GM18951 (cell line): Measurements from ENCODE around the gene C1orf232.

Experiments
- POLR2A ChIP-seq: IDR thresholded peaks from 4 replicates; pipeline ENCODE4 v1.6.1; 2011; ENCODE audit warnings: mild to moderate bottlenecking; ENCODE audit not compliant: insufficient read length, insufficient read depth; ENCODE audit errors: extremely low read depth
- in situ Hi-C: fragments of 300-500 bp; cut with MboI; formaldehyde crosslinking; loops from one replicate; pipeline ENCODE4 v1.12.0; 2022; ENCODE audit warnings: low sequenced_read_pairs, mixed read lengths, inconsistent platforms; ENCODE audit not compliant: unreplicated experiment

C1orf232 gene

DNA sequence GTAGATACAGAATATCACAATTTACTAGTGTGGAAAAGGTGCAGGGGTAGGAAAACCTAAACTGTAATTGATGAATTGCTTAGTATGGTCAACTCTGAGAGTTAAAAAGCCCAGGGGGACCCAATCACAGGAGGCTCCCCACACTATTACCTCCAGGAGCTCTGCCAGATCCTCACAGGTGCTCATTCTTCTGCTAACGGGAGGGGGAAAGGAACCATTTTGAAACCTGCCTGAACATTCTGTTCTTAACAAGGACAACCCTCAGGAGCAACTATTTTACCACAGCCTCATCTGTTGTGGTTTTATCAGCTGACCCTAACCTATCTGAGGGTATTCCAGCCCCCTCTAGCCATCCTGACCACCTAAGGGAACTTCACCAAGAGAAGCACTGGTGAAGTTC, 38.1 kb downstream of the C1orf232 start:
- TF ChIP-seq POLR2A, result no peak
- in situ Hi-C loops, result no loop called here

DNA sequence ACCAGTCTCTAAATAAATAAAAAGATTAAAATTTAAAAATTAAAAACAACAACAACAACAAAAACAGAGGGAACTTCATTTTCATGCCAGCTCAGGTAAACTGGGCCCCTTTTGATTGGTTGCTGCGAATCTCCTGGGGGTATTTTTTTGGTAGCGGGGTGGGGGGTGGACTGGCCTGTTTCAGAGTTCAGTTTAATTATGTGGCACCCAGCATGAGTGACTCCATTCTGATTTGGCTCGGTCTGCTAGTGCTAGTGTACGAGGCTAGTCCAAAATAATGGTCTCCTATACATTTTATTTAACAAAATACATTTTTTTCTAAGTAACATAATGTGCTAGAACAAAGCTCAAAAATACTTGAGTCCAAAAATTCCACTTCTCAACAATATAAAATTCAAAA, 39.0 kb downstream of the C1orf232 start:
- in situ Hi-C loops, result no loop called here
- no peak for TF ChIP-seq POLR2A

DNA sequence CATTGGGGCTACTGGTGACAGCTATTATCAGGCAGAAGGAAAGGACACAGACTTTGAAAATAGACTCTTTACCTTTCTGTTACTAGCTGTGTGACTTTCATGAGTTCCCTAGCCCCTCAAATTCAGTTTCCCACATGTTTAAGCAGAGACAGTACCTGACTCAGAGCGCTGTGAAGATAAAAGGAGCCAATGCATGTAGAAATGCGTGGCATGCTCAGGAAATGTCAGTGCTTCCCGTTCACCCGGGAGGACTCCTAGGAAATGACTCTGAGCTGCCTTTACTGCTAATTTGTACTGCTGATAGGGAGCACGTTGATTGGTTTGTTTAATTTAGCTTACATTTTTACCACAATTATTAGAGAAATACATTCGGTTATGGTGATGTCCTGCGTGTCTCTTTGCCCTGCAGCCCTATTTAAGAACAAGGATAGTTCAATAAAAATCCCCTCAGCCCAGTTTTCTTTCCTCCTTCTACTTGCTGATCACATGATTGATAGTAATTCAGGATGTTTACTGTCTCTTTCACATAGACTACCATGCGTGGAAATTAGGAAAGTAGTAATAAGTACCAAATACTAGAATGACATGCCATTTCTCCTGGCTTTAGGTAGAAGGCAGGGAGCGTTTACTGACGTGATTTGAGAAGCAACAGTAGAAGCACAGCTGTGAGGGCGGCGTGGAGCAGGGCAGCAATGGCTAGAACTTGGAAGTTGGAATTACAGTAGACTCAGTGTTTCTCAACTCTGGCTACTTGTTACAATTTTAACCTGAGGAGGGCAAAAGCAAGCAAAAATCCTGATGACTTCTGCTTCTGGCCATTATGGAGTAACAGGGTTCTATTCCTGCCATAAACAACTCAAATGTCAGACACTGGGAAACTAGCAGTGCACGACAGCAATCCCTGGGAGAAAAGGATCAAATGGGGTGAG, 41.3 kb downstream of the C1orf232 start:
- no peak for TF ChIP-seq POLR2A
- in situ Hi-C loops, result no loop called here

DNA sequence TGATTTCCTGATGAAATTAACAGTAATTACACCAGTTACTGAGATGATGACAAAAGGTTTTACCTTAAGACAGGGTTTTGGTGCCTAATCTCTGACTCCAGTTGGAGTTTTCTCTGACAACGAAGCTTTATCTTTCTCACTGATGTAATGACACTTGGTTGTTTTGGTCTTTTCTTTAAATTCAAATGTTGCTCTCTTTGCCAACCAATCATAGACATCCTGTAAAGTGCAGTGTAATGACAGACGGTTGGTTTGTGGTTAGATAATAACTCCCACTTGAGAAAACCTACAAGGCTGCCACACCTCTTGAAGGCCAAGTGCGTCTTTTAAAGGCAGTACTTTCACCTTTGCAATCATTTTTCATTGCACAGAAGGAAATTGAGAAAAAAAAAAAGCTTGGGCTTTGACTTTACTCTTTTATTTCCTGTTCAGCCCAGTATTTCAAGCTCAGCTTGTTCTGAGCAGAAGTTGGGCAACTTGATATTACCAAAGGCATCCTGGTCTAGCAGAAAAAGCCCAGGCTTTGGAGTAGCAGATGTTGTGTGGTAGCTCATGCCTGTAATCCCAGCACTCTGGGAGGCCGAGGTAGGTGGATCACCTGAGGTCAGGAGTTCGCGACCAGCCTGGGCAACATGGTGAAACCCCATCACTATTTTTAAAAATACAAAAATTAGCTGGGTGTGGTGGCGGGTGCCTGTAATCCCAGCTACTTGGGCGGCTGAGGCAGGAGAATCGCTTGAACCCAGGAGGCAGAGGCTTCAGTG, 42.3 kb downstream of the C1orf232 start:
- TF ChIP-seq POLR2A, result no peak
- in situ Hi-C loops, result no loop called here

DNA sequence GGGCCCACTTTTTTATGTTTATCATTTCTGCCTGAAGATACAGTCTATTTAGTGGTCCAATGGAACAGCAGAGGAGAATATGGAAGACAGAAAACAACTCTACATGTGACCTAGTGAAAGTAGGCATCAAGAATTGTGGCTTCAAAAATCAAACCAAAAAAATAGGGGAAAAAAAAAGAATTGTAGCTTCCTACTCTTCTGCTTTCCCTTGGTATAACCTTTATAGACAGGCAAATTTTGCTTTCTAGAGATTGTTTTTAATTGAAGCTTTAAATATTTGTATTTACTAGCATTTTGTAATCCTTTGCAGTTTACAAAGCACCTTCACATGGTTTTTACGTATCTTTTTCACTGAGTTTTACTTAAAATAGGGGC, 42.8 kb downstream of the C1orf232 start:
- in situ Hi-C loops, result no loop called here
- TF ChIP-seq POLR2A, result no peak

DNA sequence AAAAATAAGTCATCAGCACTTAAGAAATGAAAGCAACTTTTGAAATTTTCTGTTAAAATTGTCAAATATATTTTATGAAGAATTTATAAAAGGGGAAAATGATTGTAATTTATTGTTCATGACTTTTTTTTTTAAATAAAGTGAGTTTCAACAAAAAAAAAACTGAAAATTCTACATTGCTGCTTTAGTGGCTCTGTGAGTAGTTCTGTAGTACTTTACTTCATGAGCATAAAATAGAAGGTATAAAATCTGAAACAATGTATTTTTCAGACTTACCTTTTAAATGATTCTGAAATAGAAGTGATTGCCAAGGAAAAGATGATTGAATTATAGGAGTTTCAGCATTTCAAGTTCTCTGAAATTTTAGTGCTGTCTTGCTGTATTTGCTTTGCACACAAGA, 43.4 kb downstream of the C1orf232 start:
- no peak for TF ChIP-seq POLR2A

DNA sequence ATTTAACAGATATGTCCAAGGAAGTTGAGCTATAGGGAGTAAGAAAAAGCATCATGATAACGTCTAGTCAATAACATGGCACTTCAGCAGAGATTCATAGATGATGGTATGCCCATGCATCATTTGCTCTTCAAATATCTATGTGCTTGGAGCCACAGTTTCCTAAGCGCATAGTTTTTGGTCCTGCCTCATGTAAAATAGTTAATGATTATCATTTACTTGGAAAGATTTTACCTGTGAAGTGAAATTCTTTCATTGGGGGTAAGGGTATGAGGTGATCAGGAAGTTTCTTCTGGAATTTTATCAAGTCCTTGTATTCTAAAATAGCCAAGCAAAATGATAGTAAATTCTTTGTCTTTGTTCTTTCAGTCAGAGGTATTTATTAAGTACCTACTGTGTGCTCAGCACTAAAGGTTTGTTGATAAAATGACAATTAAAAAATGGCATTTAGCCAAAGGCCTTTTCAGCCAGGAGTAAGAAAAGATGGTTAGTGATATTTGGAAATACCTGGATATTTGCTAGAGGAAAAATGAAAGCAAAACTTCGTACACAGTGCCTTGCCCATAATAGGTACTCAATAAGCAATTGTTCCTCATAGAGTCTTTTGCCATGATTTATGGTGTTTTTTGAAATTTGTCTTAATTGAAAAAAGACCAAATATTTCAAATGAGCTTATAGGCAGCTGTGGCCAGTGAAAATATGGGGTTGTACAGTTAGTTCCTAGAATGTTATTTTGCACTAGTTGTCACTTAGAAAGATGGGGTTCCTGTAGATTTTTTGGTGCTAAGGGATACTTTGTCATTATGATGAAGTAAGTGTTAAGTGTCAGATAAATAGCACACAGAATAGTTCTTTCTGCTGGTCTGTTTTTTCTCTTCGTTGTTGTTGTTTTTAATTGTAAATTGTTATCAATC, 44.1 kb downstream of the C1orf232 start:
- in situ Hi-C loops, result no loop called here
- TF ChIP-seq POLR2A, result no peak

More for the DNA sequence above, 43.4 kb downstream of the C1orf232 start:
- in situ Hi-C loops, result no loop called here

DNA sequence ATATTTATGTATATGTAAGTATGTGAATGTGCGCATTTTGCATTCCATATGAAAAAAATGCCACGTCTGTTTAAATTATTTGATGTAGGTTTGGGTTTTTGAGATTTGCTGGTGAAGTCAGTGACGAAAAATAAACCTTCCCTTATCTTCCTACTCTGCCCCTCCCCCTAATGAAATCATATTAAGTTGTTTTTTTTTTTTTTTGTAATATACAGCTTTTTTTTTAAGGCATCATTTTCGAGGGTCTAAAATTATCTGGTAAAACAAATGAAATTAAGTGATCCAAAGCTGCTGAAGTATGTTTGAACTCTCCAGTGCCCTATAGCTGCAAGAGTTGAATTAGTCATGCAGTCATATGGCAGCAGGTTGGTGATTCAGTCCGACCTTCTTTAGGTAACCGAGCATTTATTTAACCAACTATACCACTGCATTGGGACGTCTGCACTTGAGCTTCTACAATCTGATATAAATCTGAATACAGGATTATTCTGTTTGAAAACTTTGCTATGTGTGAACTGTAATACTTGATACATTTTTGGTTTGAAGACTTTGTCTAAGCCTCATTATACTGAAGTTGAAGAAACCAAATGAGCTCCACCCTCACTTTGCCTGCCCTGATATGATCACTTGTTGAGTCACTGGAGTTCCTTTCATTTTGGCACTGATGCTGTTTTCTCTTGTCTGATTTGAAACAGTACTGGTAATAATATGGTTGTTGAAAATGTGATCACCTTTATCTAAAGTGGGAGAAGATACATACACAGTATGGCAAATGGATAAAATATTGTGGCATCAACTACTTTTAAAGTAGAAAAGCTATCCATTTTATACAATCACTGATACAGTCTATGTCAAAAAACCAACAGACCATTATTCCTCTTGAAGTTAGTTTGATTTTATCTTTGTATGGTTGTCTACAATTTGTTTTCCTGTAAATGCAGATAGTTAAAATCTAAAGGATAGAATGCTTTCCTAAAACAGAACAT, 45.5 kb downstream of the C1orf232 start:
- no peak for TF ChIP-seq POLR2A
- in situ Hi-C loops, result no loop called here

DNA sequence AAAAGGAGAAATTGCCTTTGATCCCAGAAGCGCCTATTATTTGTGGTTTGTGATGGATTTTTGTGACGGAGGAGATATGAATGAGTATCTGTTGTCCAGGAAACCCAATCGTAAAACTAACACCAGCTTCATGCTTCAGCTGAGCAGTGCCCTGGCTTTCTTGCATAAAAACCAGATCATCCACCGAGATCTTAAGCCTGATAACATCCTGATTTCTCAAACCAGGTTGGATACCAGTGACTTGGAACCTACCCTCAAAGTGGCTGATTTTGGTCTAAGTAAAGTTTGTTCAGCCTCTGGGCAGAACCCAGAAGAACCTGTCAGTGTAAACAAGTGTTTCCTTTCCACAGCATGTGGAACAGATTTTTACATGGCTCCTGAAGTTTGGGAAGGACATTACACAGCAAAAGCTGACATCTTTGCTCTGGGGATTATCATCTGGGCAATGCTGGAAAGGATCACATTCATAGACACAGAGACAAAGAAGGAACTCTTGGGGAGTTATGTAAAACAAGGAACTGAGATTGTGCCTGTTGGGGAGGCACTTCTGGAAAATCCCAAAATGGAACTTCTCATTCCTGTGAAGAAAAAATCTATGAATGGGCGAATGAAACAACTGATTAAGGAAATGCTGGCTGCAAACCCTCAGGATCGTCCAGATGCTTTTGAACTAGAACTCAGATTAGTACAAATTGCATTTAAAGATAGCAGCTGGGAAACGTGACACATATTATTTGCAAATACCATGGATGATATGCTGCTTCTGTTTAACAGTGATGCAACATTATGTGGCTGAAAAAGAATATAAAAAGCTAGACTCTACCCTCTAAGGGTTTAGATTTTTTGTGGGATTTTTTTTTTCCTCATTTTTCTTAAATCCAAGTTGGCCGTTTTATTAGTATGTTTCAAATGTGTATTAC, 46.6 kb downstream of the C1orf232 start:
- no peak for TF ChIP-seq POLR2A

DNA sequence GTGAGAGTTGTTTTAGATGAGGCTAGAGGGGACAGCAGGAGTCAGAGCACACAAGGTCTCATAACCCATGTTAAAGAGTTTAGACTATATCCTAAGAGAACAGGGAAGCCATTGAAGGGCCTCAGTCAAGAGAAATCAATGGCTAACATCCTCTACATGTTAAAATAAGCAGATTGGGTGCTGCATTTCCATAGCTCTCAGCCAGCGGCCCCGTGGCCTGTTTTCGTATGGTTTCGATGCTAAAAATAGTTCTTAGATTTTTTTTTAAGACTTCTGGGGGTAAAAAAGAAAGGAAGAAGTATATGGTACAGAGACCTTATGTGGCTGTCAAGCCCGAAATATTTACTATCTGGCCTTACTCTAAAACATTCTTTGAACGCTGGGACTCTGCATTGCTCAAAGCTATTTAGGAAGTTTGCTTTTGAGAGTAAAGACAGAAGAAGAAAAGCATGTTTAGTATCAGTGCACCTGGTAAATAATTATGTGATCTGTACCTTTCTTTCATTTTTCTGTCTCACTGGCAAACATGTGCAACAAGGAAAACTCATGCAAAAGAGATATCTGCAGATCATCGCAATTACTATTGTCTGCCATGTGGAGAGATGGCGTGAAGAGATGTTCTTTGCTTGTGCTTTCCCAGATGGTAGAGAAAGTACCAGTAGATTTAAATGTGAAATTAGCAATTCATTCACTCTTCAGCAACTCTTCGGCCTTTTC, 48.7 kb downstream of the C1orf232 start:
- in situ Hi-C loops, result no loop called here
- no peak for TF ChIP-seq POLR2A

More for the DNA sequence above, 46.6 kb downstream of the C1orf232 start:
- in situ Hi-C loops, result no loop called here
